ENCODE measurements around the gene APBB2.
A peak's percentile ranks its signal among the peaks of the same experiment; 100 is the strongest.
"Not testable (repeated sequence)": the region's sequence is repeated elsewhere in the genome, so short reads cannot be mapped to it uniquely, and the experiment has no call there.

The APBB2 gene

GRCh38 chr4:40842725-40843423 lies 371.5 kb downstream of the APBB2 start:
- peak; percentile 53 for DNase-seq

DNA sequence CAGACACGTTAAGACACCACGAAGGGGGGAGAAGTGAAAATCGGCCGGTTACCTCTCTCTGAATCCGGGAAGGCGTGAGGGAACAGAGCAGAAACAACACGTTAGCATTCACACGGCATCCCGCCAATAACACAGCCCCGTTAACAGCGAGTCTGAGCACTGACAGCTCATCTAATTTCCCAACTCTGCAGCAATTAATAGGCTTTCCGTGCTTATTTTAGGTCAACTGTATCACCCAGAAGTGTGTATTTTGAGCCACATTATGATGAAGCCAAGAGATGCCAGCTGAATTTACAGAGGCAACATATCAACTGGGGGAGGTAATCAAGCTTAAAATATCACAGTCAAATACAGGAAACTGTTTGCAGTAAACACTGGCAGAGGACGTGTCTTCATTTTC lies 372.0 kb downstream of the APBB2 start:
- DNase-seq, result no peak

GRCh38 chr4:40840985-40841571 lies 373.3 kb downstream of the APBB2 start:
- DNase-seq, result peak; percentile 85

DNA sequence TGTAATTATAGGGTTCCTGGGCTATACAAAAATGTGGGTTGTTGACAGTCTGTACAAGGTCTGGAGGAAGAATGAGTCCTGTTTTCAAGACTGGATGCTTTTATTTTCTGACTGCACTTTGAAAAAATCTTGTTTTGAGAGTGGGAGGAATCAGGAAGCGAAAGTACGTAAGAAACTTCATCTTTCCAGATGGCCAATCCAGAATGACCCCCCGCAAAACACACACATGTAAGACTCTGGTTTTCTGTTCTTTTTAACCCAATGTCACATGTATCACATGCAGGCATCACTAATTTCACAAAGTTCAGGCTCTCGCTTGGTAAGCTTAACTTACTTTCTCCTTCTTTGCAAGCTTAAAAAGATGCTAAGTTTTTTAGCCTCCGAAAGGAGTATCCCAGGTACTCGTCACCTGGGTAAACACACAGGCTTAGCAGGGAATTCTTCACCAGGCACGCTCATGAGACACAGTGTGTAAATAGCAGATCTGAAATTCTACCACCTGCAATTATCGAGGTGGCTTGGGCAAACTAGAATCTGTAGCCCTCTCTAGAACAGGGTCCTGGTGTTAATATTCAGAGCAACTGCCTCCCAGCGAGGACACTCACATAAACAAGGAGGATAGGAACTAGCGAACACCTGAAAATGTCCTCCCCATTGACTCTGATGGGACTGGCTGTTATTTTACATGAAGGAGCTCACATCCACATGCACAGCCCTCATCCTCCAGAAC lies 373.9 kb downstream of the APBB2 start:
- DNase-seq, result no peak

DNA sequence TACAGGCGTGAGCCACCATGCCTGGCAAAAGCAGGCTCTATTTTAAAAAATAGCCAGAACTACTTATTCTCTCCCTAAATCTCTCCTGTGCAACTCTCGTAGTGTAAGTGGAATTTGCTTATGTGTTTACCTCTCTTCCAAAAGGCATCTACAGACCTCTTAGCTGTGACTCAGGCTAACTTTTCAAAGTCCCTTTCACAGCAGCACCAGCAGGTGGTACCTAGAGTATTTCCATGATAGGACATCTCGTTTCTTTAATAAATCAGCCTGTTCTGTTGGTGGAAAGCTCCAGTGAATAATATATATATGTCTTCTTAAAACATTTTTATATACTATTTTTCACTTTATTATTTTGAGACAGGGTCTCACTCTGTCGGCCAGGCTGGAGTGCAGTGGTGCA lies 375.6 kb downstream of the APBB2 start:
- no peak for DNase-seq

DNA sequence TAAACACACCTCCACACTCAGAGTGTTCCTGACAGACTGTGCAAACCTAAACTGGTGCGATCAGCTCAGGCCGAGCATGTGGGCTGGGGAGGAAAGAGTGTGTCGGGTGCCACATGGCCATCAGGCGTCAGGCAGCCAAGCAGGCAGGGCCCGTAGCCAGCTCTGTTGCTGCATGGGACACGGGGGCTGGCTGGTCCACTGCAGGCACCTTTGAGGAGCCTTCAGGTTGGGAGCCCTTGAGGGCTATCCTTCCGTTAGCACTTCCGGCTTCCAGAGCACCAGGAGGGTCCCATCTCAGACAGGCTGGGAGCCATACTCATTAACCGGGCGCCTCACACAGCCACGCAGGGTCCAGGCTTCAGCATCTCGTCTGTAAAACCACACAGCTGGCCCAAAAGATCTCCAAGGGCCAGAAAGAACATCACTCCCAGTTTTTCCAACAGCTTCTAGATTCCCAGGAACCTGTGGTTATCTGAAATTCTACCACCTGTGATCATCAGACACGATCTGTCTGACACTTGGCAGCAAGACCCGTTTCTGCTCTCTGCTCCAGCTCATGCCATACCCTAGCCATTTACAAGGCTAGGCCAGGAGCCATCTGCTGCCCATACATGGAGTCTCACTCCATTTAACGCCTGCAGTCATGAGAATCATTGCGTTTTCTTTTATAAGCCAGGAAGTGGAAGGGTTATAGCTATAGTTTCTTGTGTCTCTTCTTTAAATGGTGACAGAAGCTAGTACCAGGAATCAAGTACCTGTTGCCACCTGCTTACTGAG lies 377.1 kb downstream of the APBB2 start:
- DNase-seq, result no peak

DNA sequence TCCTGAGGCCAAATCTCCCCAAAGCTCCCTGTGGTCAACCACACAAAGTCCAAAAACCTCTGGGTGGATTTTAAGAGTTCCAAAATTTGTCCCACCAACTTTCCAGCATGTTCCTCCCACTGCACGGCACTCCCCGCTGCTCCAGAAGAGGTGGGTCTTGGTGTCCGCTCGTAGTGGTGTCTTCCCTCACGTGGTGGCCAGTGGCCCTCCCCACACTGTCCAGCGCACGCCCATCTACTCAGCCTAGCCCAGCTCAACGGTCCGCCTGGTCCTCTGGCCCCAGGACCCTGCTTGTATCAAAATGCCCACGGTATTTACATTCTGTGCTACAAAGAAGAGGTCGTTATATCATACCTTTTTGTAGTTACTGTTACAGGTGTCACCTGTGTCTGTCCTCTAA lies 381.1 kb downstream of the APBB2 start:
- DNase-seq, result no peak

- no peak for DNase-seq
These were observed 382.2 kb downstream of the APBB2 start for GRCh38 chr4:40832175-40832574.

DNA sequence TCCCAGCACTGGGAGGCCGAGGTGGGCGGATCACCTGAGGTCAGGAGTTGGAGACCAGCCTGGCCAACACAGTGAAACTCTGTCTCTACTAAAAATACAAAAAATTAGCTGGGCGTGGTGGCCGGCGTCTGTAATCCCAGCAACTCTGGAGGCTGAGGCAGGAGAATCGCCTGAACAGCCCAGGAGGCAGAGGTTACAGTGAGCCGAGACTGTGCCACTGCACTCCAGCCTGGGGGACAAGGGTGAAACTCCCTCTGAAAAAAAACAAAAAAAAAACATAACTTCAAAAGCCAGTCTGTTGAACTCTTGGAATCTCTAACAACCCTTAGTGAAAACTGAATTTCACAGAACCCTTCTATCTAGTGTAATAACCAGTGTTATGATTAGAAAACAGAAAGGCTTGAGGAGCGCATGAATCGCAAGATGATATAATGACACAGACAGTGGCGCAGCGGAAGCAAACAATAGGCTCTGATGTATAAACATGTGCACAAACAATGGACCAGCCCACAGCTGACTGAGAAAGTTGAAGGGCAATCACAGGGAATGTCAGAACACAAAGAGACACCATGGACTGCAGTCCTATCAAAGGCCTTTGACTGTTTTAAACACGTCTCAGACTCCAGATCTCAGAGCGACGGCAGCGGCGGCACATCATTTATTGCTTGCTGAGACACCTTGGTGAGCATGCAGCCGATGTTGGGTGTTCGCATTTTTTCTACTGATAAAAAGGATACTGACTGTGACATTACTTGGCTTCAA lies 383.0 kb downstream of the APBB2 start:
- DNase-seq, result no peak

- no peak for DNase-seq
These were observed 384.8 kb downstream of the APBB2 start for GRCh38 chr4:40829586-40829985.

DNA sequence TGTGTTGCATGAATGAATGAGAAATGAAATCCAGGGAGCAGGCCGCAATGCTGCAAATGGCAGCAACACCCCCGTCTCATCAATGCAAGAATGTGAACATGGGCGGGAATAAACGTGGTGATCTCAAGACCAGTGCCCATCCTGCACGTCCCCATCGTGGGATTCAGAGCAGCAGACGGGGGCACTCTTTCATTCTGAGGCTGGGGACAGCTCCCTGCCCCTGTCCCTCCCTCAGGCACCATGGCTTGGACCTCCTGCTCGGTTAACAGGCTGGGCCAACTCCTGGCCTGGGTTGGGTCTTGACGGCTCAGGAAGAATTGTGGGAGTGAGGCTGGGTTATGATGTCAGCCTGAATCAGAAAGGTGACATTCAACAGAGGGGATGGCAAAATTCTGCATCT lies 385.7 kb downstream of the APBB2 start:
- no peak for DNase-seq

- DNase-seq, result no peak
These were observed 386.6 kb downstream of the APBB2 start for GRCh38 chr4:40827758-40828157.

DNA sequence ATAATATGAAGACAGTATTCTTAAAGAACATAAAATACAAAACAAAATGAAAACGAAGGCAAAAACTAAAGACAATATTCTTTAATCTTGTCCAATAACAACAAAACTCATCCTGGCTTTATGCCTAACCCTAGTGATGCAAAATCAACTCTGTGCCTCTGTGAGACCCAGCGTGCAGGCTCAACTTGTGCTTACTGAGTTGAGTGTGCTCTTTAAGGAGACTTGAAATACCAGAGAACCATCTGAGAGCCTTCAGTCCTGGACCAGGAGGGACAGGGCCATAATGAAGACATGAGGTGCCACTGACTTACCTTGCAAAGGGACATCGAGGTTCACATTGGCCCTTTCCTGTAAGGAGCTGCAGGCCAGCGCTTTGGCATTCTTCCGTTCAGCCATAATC lies 387.5 kb downstream of the APBB2 start:
- no peak for DNase-seq

DNA sequence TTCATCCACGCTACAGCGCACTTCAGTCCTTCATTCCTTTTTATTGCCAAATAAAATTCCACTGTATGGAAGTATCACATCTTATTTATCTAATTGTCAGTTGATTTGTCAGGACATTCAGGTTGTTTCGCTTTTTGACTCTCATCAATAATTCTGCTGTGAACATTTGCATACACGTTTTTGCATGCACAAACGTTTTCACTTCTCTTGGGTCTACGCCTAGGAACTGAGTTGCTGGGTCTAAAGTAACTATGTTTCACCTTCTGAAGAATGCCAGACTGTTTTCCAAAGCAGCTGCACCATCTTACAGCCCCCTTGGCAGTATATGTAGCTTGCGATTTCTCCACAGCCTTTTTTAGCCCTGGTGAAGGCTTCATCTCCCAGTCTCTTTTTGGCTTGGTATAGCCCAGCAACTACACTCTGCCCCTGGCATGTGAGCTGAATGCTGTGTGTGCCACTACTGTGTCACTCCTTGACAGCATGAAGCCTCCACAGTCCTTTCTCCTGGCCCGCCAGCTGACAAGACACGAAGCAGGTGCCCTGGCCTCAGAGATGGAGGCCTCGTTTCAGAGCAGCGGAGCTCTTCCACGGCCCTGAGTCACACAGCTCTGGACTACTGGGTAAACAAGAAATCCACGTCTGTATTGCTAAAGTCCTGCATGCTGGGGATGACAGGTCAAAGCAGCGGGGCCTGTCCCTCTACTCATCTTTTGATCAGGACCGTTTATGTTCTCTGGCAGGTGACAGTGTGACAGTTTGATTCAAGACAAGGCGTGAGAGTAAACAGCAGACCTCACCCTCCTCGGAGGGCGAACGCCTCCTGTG lies 389.1 kb downstream of the APBB2 start:
- no peak for DNase-seq

- no peak for DNase-seq
These were observed 391.7 kb downstream of the APBB2 start for GRCh38 chr4:40822420-40823166.

GRCh38 chr4:40820101-40820500 lies 394.2 kb downstream of the APBB2 start:
- DNase-seq, result no peak

DNA sequence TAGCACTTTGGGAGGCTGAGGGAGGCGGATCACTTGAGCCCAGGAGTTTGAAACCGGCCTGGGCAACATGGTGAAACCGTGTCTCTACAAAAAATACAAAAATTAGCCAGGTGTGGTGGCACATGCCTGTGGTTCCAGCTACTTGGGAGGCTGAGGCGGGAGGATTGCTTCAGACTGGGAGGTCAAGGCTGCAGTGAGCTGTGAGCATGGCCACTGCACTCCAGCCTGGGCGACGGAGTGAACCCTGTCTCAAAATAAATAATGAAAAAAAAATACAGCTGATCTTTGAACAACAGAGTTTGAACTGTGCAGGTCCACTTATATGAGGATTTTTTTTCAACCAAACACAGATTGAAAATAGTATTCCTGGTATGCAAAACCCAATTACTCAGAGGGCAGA lies 397.2 kb downstream of the APBB2 start:
- DNase-seq, result not testable (repeated sequence)

GRCh38 chr4:40812856-40813255 lies 401.5 kb downstream of the APBB2 start:
- DNase-seq, result no peak

DNA sequence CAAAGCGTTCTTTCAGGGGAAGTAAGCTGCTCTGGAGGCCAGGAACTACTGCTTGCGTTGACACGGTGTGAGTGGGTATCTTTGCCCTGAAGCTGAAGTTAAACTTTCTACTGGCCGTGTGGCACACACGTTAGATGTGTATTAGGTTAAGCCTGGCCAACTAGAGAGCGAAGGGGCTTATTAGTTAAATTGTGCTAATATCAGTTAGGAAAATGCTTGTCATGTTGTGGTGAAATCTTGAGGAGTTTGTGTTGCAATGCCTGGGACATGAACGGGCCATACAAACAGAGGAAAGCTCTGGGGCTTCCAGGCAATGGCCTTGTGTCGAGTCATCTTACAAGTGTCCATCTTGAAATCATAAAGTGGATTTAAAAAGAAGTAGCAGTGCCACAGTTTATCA lies 402.0 kb downstream of the APBB2 start:
- no peak for DNase-seq

- DNase-seq, result no peak
These were observed 402.4 kb downstream of the APBB2 start for GRCh38 chr4:40811956-40812355.

GRCh38 chr4:40808926-40809457 lies 405.4 kb downstream of the APBB2 start:
- DNase-seq, result no peak
